HG02678 (cell line): ENCODE data around the gene JCAD.

Experiments used
- ATAC-seq: cut with Tn5 transposase; IDR thresholded peaks from one replicate; pipeline ENCODE4 v1.9.1; 2021; ENCODE audit warnings: mild to moderate bottlenecking, moderate library complexity; ENCODE audit not compliant: unreplicated experiment

JCAD gene

GRCh38 chr10:30046476-30046875 lies 12.9 kb downstream of the JCAD start:
- ATAC-seq = no peak

- ATAC-seq = no peak
Observed at GRCh38 chr10:30045961-30046360, 13.4 kb downstream of the JCAD start.

GRCh38 chr10:30043476-30044270 lies 15.7 kb downstream of the JCAD start:
- ATAC-seq = no peak

GRCh38 chr10:30042820-30043219 lies 16.6 kb downstream of the JCAD start:
- no peak for ATAC-seq

GRCh38 chr10:30041196-30042105 lies 17.9 kb downstream of the JCAD start:
- no peak for ATAC-seq

- ATAC-seq = no peak
Observed at GRCh38 chr10:30040597-30040996, 18.8 kb downstream of the JCAD start.

GRCh38 chr10:30039988-30040387 lies 19.4 kb downstream of the JCAD start:
- ATAC-seq = no peak

- no peak for ATAC-seq
Observed at GRCh38 chr10:30039567-30039966, 19.8 kb downstream of the JCAD start.

GRCh38 chr10:30038781-30039536 lies 20.4 kb downstream of the JCAD start:
- ATAC-seq = no peak

GRCh38 chr10:30037620-30038336 lies 21.6 kb downstream of the JCAD start:
- no peak for ATAC-seq

- no peak for ATAC-seq
Observed at GRCh38 chr10:30036811-30037210, 22.6 kb downstream of the JCAD start.

- no peak for ATAC-seq
Observed at GRCh38 chr10:30036341-30036740, 23.0 kb downstream of the JCAD start.

- ATAC-seq = no peak
Observed at GRCh38 chr10:30034433-30035137, 24.8 kb downstream of the JCAD start.

- ATAC-seq = no peak
Observed at GRCh38 chr10:30032125-30032524, 27.3 kb downstream of the JCAD start.

- ATAC-seq = no peak
Observed at GRCh38 chr10:30029872-30030256, 29.5 kb downstream of the JCAD start.

- ATAC-seq = no peak
Observed at GRCh38 chr10:30029164-30029871, 30.1 kb downstream of the JCAD start.

GRCh38 chr10:30028738-30029030 lies 30.7 kb downstream of the JCAD start:
- no peak for ATAC-seq

GRCh38 chr10:30028006-30028737 lies 31.2 kb downstream of the JCAD start:
- no peak for ATAC-seq
